ENCODE results near the gene DKK1.
"Not testable (repeated sequence)": the region's sequence is repeated elsewhere in the genome, so short reads cannot be mapped to it uniquely, and the experiment has no call there.

The DKK1 gene

DNA sequence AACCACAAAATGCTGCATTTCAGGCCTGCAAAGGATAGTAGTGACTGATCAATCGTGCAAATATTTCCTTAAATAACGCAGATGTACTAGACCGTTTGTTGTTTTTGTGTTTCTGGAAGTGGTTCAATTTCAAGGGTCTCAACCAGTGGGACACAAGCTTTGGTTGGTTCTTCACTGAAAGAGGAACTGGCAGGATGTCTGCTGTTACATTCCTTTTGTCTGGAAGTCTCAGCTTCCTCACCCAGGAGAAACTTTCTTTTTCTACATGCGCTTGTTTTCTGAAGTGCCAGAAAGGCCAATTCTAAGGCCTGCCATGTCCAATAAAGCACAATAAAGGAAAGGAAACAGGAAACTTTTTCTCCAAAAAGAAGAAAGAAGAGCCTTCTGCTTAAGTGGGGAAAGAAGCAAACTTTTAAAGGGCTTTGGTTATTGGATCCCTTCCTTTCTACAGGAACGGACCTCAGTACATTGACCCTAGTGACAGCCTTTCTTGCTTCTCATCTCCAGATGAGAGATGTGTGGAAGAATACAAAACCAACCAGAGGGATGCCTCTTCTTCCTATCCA lies 4.1 kb downstream of the DKK1 start:
- no peak for DNase-seq (ENCODE audit: low spot score)

- no peak for DNase-seq (ENCODE audit: low spot score)
Measured at GRCh38 chr10:52318822-52319464, 4.9 kb downstream of the DKK1 start.

- no peak for DNase-seq (ENCODE audit: low spot score)
Measured at GRCh38 chr10:52319926-52320325, 5.8 kb downstream of the DKK1 start.

DNA sequence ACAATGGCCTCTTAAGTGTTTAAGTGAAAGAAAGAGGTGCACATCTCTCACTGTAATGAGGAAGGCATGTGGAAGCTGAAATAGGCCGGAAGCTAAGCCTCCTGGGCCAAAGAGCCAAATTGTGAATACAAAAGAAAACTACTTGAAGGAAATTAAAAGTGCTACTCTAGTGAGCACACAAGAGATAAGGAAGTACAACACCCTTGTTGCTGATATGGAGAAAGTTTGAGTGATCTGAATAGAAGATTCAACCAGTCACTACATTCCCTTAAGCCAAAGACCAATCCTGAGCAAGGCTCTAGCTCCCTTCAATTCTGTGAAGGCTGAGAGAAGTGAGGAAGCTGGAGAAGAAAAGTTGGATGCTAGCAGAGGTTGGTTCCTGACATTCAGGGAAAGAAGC lies 8.2 kb downstream of the DKK1 start:
- DNase-seq (ENCODE audit: low spot score): no peak

DNA sequence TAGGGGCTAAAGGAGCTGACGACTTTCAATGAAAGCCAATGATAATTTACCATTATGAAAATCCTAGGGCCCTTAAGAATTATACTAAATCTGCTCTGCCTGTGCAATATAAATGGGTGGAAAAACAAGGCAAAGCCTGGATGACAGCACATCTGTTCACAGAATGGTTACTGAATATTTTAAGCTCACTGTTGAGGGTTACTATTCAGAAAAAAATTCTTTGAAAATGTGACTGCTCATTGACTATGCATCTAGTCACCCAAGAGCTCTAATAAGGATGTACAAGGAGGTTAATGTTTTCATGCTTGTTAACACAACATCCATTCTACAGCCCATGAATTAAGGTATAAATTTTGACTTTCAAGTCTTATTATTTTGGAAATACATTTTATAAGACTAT lies 8.9 kb downstream of the DKK1 start:
- DNase-seq (ENCODE audit: low spot score): no peak

DNA sequence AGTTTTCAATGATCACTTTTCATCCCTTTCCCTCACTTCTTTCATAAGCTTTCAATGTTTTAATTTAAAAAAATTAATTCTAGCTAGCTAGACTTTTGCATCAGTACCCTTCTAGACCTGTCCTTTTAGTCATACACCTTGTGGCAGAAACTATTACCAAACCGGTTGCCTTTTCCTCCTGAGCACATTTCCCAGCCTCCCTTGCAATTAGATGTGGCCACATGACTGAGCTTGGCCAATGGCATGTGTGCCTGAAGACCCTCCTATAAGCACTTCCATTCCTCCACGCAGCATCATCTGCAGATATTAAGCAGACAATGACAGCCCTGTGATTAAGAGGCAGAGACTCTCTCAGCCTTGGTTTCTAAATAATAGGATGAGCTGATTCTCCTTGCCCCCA lies 12.3 kb downstream of the DKK1 start:
- no peak for DNase-seq (ENCODE audit: low spot score)

GRCh38 chr10:52331638-52332364 lies 17.7 kb downstream of the DKK1 start:
- no peak for DNase-seq (ENCODE audit: low spot score)

DNA sequence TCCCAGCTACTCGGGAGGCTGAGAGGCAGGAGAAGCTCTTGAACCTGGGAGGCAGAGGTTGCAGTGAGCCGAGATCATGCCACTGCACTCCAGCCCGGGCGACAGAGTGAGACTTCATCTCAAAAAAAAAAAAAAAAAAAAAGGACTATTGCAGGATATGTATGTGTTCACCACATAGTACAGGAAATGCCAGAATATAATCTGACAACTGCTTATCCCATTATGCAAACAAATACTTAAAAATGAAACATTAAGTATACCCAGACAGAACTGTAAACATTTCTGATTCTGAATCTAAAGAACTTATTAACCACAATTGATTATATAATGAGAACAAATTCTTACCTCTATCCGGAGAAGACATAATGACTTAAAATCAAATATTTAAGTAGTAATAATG lies 18.7 kb downstream of the DKK1 start:
- DNase-seq (ENCODE audit: low spot score): no peak

- no peak for DNase-seq (ENCODE audit: low spot score)
Measured at GRCh38 chr10:52334595-52334994, 20.5 kb downstream of the DKK1 start.

- DNase-seq (ENCODE audit: low spot score): no peak
Measured at GRCh38 chr10:52335665-52336064, 21.6 kb downstream of the DKK1 start.

- no peak for DNase-seq (ENCODE audit: low spot score)
Measured at GRCh38 chr10:52337225-52337624, 23.1 kb downstream of the DKK1 start.

DNA sequence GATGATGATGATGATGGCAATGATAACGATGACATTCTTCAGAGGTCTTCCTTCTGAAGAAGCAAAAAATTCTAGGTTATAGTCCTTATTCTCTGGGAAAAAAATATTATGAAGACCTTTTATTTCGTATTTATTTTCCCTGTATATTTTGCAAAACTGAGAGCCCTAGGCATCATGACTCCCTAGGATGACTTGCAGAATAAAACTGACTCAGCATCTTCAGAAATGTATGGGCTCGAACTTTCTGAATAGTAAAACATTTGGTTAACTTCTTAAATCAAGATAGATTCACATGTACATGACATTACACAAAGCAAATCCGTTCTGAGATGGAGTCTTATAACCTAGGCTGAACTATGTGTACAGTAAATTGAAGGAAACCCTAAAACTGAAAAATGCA lies 29.4 kb downstream of the DKK1 start:
- no peak for DNase-seq (ENCODE audit: low spot score)

DNA sequence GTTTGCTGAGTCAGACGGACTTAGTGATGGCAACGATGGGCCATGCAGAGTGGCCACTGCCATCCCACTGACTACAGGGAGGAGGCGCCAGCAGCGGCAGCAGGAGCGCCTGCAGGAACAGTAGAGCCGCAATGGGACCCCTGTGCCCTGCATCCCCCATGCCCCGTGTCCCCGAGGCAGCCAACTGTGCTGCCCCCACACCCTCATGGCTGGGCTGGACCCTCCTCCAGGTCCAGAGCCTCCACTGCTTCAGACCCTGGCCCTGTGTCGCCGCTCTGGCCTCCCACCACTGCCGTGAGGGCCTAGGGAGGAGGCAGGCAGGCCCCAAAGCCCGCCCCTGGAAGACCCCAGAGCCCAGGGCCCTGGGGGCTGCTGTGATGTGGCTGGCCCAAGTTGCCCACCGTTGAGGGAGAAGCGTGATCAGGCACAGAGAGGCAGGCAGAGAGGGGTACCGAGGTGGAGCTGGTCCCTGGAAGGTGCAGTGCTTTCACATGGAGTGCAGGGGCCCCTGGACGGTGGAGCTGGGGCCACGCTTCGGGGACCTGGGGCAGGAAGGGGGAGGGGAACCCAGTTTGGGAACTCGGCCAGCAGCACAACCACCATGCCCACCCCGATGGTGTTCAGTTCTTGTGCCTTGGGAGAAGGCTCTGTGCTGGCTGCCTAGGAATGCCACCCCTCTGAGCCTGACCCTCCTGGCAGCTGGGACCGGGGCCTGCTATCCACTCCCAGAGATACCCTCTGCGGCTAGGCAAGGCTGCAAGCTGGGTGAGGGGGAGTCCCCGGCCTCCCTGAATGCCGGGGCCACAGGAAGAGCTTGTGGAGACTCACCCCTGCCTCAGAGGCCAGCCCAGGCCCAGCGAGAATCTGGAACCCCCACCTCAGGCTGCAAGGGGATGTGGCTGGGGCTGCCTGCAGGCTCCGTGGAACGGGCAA lies 32.6 kb downstream of the DKK1 start:
- no peak for DNase-seq (ENCODE audit: low spot score)

DNA sequence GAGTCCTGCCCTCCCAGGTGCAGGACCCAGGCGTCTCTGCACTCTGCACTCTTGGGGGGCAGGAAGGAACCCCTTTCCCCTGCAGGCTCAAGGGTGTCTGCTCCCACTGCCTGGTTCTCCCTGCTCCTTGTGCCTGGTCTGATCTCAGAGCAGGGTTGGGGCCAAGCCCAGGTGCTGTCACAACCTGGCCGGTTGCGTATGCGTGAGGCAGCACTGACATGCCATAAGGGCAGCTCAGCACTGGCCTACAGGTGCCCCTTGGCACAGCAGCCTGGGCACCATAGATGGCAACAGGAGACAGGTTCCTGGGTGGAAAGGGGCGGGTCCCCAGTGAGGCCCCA lies 33.2 kb downstream of the DKK1 start:
- no peak for DNase-seq (ENCODE audit: low spot score)

DNA sequence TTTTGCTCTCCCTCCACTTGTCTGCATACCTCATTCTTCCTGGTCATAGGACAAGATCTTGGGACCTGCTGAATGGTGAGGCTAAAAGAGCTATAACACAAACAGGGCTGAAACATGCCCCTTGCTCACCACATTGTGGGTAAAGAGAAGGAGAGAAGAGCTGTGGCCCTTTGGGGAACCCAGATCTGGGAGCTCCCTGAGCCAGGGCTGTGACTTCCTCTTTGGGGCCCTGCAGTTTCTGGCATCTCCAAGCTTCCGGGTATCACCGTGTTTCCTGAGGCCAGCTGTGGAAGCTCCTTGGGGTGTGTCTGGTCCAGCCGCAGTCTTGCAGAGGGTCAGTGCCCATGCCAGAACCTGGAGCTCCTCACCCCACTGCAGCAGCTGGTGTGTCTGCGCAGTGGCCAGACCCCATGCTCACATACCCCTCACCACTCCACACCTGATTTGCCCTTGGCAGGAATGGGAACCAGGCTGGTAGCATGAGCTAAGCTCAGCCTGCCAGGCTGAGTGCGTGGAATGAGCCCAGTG lies 34.0 kb downstream of the DKK1 start:
- no peak for DNase-seq (ENCODE audit: low spot score)

DNA sequence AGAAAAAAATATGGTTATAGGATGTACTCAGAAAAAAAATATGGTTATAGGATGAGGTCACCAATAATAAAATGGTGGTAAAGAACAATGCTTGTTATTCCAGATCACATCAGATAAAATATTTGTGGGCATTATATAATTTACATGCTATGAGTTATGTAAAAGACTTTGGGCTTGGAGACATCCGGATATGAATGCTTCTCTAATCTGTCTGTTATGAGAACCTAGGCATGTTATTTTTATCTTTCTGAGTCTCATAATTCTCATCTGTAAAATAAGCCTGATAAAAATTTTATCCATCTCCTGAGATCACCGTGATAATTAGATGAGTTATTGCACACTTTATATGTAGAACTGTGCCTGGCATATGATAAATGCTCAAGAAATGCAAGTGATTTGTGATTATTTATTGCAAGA lies 37.8 kb downstream of the DKK1 start:
- no peak for DNase-seq (ENCODE audit: low spot score)

DNA sequence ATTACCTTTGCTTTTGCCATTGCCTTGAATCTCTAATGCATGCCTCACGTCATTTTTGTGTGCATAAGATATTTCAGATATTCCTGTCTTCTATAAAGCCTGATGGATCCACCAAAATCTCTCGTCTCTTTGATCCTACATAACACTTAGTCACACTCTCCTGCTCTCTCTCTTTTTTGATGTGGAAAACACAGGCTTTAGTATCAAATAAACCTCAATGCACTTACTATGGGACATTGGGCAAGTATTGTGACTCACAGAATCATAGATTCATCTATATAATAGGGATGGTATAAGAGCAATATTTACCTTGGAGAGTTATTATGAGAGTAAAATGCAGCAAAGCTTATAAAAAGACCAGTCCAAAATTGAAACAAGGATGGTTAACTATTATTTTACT lies 39.1 kb downstream of the DKK1 start:
- no peak for DNase-seq (ENCODE audit: low spot score)

DNA sequence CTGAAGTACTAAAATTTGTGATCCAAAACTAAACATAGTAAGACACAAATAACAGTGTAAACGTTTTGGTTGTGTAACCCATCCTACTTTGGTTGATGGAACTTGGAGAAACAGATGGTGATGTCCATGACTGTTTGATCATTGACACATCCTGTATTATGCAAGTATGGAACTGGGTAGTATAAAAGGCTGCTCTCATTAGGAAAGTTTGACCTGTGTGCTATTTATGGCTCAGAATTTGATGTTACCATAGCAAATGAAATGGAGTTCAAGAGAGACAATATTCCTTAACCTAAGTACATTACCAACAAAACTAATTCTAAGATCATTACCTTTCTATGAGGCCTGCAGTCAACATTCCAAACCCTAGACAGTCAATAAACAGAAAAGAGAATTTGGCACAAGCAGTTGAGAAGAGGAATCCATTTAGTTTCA lies 39.9 kb downstream of the DKK1 start:
- no peak for DNase-seq (ENCODE audit: low spot score)

DNA sequence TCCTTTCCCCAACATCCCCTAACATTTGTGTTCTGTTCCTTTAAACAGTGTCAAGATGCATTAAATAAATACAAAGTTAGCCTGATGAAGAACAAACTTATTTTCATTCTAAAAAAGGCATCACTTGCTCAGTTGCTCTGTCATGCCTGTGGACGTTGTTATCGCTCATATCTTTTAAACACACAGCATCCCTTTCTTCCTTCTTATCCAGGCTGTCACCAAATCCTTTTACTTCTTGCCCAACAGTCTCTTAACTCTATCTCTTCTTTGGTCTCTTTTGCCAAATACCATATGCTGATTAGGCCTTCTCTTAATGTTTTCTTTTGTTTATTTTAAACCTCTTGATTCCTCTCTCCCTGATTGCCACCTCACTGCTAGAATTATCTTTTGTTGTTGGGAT lies 43.9 kb downstream of the DKK1 start:
- DNase-seq (ENCODE audit: low spot score): no peak

DNA sequence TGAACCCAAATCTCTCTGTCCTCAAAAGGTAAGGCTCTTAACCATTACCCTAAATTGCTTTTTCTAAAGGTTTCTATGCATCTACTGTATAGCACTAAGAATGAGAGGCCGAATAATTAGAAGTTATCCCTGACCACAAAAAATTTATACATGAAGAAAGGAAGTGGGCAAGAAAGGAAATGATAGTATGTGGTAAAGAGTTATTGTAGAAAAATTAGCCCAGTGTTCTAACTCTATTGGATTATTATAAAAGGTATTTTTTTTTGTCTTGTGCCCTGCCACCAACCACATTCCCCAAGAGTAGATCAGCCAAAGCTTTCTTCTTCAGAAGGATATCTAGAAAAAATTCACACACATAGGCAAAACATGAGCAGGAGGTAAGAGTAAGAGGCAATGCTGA lies 45.4 kb downstream of the DKK1 start:
- DNase-seq (ENCODE audit: low spot score): no peak

GRCh38 chr10:52365547-52366432 lies 51.7 kb downstream of the DKK1 start:
- DNase-seq (ENCODE audit: low spot score): not testable (repeated sequence)
